H9 (cell line): ENCODE results near the gene RETN. TPM values are rescaled to one million over a fixed set of nuclear protein-coding genes. Genes with fewer than 3 reads are reported as not detected.

Source experiments
- DNase-seq: peaks from one replicate; pipeline ENCODE4 v3.0.0-alpha.2; 2017
- H2AFZ ChIP-seq: one replicate; pipeline ENCODE4 v1.6.1; 2013; ENCODE audit warnings: mild to moderate bottlenecking, low read length, control low read depth, moderate library complexity
- H2AK5ac ChIP-seq: 2 replicates; pipeline ENCODE4 v1.6.1; 2013; ENCODE audit warnings: low read length, control low read depth, mixed read lengths; ENCODE audit not compliant: insufficient read length
- H2BK120ac ChIP-seq: one replicate; pipeline ENCODE4 v1.6.1; 2013; ENCODE audit warnings: low read depth, mild to moderate bottlenecking, low read length, control low read depth, inconsistent platforms; ENCODE audit not compliant: poor library complexity, severe bottlenecking
- H2BK12ac ChIP-seq: 2 replicates; pipeline ENCODE4 v1.6.1; 2013; ENCODE audit warnings: low read length, control low read depth, mixed read lengths, low read depth; ENCODE audit not compliant: insufficient read length
- H2BK15ac ChIP-seq: 2 replicates; pipeline ENCODE4 v1.6.1; 2013; ENCODE audit warnings: low read depth, low read length, control low read depth
- H2BK20ac ChIP-seq: one replicate; pipeline ENCODE4 v1.6.1; 2013; ENCODE audit warnings: low read depth, mild to moderate bottlenecking, low read length, control low read depth, inconsistent platforms; ENCODE audit not compliant: poor library complexity, severe bottlenecking
- H2BK5ac ChIP-seq: 2 replicates; pipeline ENCODE4 v1.6.1; 2013; ENCODE audit warnings: low read length, control low read depth, mixed read lengths; ENCODE audit not compliant: insufficient read length
- H3K14ac ChIP-seq: 2 replicates; pipeline ENCODE4 v1.6.1; 2013; ENCODE audit warnings: low read length, control low read depth; ENCODE audit not compliant: insufficient read depth
- H3K18ac ChIP-seq: 2 replicates; pipeline ENCODE4 v1.6.1; 2013; ENCODE audit warnings: low read depth, mild to moderate bottlenecking, mixed read lengths, low read length, control low read depth; ENCODE audit not compliant: insufficient read length
- H3K23ac ChIP-seq: 2 replicates; pipeline ENCODE4 v1.6.1; 2013; ENCODE audit warnings: low read length, control low read depth, mixed read lengths, low read depth; ENCODE audit not compliant: insufficient read length
- H3K23me2 ChIP-seq: 2 replicates; pipeline ENCODE4 v1.6.1; 2013; ENCODE audit warnings: low read depth, mild to moderate bottlenecking, mixed read lengths, low read length, control low read depth; ENCODE audit not compliant: insufficient read length, poor library complexity, severe bottlenecking
- H3K27ac ChIP-seq: 2 replicates; pipeline ENCODE4 v1.5.1; 2013; ENCODE audit warnings: low read length, control low read depth, mixed read lengths, low read depth; ENCODE audit not compliant: insufficient read length
- H3K27me3 ChIP-seq: 2 replicates; pipeline ENCODE4 v1.6.1; 2013; ENCODE audit warnings: low read length, control low read depth, inconsistent platforms; ENCODE audit not compliant: insufficient read depth
- H3K4ac ChIP-seq: 2 replicates; pipeline ENCODE4 v1.6.1; 2013; ENCODE audit warnings: low read depth, mild to moderate bottlenecking, control low read depth, inconsistent platforms, low read length, moderate library complexity
- H3K4me1 ChIP-seq: 2 replicates; pipeline ENCODE4 v1.6.1; 2013; ENCODE audit warnings: low read length, control low read depth, inconsistent platforms; ENCODE audit not compliant: insufficient read depth
- H3K4me2 ChIP-seq: 2 replicates; pipeline ENCODE4 v1.6.1; 2013; ENCODE audit warnings: low read length, control low read depth, mixed read lengths; ENCODE audit not compliant: insufficient read length, insufficient read depth
- H3K56ac ChIP-seq: 2 replicates; pipeline ENCODE4 v1.6.1; 2013; ENCODE audit warnings: low read depth, mild to moderate bottlenecking, mixed read lengths, low read length, control low read depth; ENCODE audit not compliant: insufficient read length
- H3K79me1 ChIP-seq: 2 replicates; pipeline ENCODE4 v1.6.1; 2013; ENCODE audit warnings: low read depth, mild to moderate bottlenecking, moderate library complexity, low read length, control low read depth, inconsistent platforms; ENCODE audit not compliant: insufficient read depth, poor library complexity, severe bottlenecking
- H3K79me2 ChIP-seq: 2 replicates; pipeline ENCODE4 v1.6.1; 2013; ENCODE audit warnings: low read length, control low read depth, inconsistent platforms; ENCODE audit not compliant: insufficient read depth
- H3K9ac ChIP-seq: 2 replicates; pipeline ENCODE4 v1.6.1; 2013; ENCODE audit warnings: low read length, control low read depth, mixed read lengths; ENCODE audit not compliant: insufficient read length; ENCODE audit errors: extremely low read depth
- H3K9me3 ChIP-seq: one replicate; pipeline ENCODE4 v1.6.1; 2013; ENCODE audit warnings: low read depth, low read length, inconsistent platforms; ENCODE audit not compliant: control insufficient read depth
- H3T11ph ChIP-seq: one replicate; pipeline ENCODE4 v1.6.1; 2013; ENCODE audit warnings: mild to moderate bottlenecking, low read length, control low read depth, inconsistent platforms
- H4K20me1 ChIP-seq: one replicate; pipeline ENCODE4 v1.6.1; 2013; ENCODE audit not compliant: control insufficient read depth, insufficient read length, insufficient read depth
- H4K5ac ChIP-seq: 2 replicates; pipeline ENCODE4 v1.6.1; 2013; ENCODE audit warnings: low read depth, mild to moderate bottlenecking, mixed read lengths, low read length, control low read depth; ENCODE audit not compliant: insufficient read length
- H4K8ac ChIP-seq: replicated peaks from 2 replicates; pipeline ENCODE4 v1.6.1; 2013; ENCODE audit warnings: low read length, control low read depth, mixed read lengths, low read depth; ENCODE audit not compliant: insufficient read length
- H4K91ac ChIP-seq: 2 replicates; pipeline ENCODE4 v1.6.1; 2013; ENCODE audit warnings: low read depth, mild to moderate bottlenecking, moderate library complexity, mixed read lengths, low read length, control low read depth; ENCODE audit not compliant: insufficient read length
- H3K27ac Mint-ChIP-seq, 3 experiments: 2 replicates in 2 of 3; 3 replicates in 1 of 3; pipeline ENCODE4 v1.8.0; 2020 to 2021; ENCODE audit warnings: mixed read lengths in 3 of 3, mild to moderate bottlenecking in 1 of 3, moderate library complexity in 1 of 3
- H3K27me3 Mint-ChIP-seq: 2 replicates; pipeline ENCODE4 v1.8.0; 2021; ENCODE audit warnings: low read depth, mild to moderate bottlenecking, moderate library complexity, mixed read lengths
- H3K36me3 Mint-ChIP-seq, 3 experiments: 2 replicates in 2 of 3; 3 replicates in 1 of 3; pipeline ENCODE4 v1.8.0; 2020 to 2021; ENCODE audit warnings: low read depth in 3 of 3, mixed read lengths in 3 of 3; ENCODE audit not compliant: insufficient read depth in 1 of 3
- H3K4me1 Mint-ChIP-seq, 2 experiments: 2 replicates each; pipeline ENCODE4 v1.8.0; 2020; ENCODE audit warnings: mixed read lengths in 2 of 2
- H3K4me3 Mint-ChIP-seq, 2 experiments: 2 replicates in 1 of 2; 3 replicates in 1 of 2; pipeline ENCODE4 v1.8.0; 2020 to 2021; ENCODE audit warnings: mild to moderate bottlenecking in 2 of 2, mixed read lengths in 2 of 2, moderate library complexity in 1 of 2
- H3K9me3 Mint-ChIP-seq, 2 experiments: 2 replicates in 1 of 2; 3 replicates in 1 of 2; pipeline ENCODE4 v1.8.0; 2020; ENCODE audit warnings: mild to moderate bottlenecking in 2 of 2, mixed read lengths in 2 of 2, moderate library complexity in 1 of 2
- WGBS: extraction: QIAGEN DNeasy Blood & Tissue Kit; methylation state at CpG from one replicate; pipeline ENCODE4 v1.1.7; 2013; ENCODE audit warnings: missing lambda C conversion rate, low lambda C conversion rate, mixed read lengths; ENCODE audit not compliant: insufficient read length; ENCODE audit errors: extremely low coverage; 5-methylcytosine and 5-hydroxymethylcytosine counted together
- total RNA-seq: library from RNA; stranded (reverse); gene quantifications from 2 replicates; pipeline ENCODE4 v1.2.1, GENCODE V29; 2021
- TF ChIP-seq, protein P1 (sequence below): fragments of 200-600 bp; sonication (generic); conservative IDR thresholded peaks from 3 replicates; pipeline ENCODE4 v1.8.0; 2021; ENCODE audit warnings: antibody characterized with exemption, mild to moderate bottlenecking

RETN gene
- total RNA-seq, 1 experiment from 2014 or later = not detected

GRCh38 chr19:7625763-7626372 is 43.0 kb upstream of the RETN start:
- DNase-seq = no peak
- Histone ChIP-seq H3K9ac (no peak overlapping the region), H2AK5ac (no peak overlapping the region), H3K9me3 (no peaks in the 10 kb centered on the region), H2BK20ac (no peak overlapping the region), H3K27me3 (peaks cover 2% of the 10 kb centered on the region; the same call in 1 of the 2 replicates), H3K18ac (no peak overlapping the region), H3K4me2 (no peak overlapping the region), H4K91ac (no peak overlapping the region), H3K23ac (no peak overlapping the region), H2BK12ac (no peak overlapping the region), H4K8ac (no peak overlapping the region), H2AFZ (no peak overlapping the region), H3K79me2 (peaks cover 28% of the 10 kb centered on the region; the same call in 1 of the 2 replicates), H4K20me1 (no peaks in the 10 kb centered on the region), H3K79me1 (peaks cover 20% of the 10 kb centered on the region), H3K27ac (no peak overlapping the region), H3K14ac (no peak overlapping the region), H3T11ph (no peak overlapping the region), H2BK5ac (no peak overlapping the region), H3K4me1 (no peaks in the 10 kb centered on the region), H4K5ac (no peak overlapping the region), H3K56ac (no peak overlapping the region), H2BK15ac (no peak overlapping the region), H3K23me2 (peaks cover 14% of the 10 kb centered on the region), H2BK120ac (no peak overlapping the region), H3K4ac (no peak overlapping the region)
- H3K27ac Mint-ChIP-seq = no peak overlapping the region
- TF ChIP-seq, protein P1, sequence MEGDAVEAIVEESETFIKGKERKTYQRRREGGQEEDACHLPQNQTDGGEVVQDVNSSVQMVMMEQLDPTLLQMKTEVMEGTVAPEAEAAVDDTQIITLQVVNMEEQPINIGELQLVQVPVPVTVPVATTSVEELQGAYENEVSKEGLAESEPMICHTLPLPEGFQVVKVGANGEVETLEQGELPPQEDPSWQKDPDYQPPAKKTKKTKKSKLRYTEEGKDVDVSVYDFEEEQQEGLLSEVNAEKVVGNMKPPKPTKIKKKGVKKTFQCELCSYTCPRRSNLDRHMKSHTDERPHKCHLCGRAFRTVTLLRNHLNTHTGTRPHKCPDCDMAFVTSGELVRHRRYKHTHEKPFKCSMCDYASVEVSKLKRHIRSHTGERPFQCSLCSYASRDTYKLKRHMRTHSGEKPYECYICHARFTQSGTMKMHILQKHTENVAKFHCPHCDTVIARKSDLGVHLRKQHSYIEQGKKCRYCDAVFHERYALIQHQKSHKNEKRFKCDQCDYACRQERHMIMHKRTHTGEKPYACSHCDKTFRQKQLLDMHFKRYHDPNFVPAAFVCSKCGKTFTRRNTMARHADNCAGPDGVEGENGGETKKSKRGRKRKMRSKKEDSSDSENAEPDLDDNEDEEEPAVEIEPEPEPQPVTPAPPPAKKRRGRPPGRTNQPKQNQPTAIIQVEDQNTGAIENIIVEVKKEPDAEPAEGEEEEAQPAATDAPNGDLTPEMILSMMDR = no peak
- WGBS = no CpG with 5 or more reads among the region's 34 CpGs
- no peaks in the 10 kb centered on the region; the same call in 1 of the 2 replicates for H3K27me3 Mint-ChIP-seq
- H3K4me3 Mint-ChIP-seq = no peak overlapping the region
- H3K9me3 Mint-ChIP-seq = no peaks in the 10 kb centered on the region; a peak in 2 of 5 replicates
- peaks cover 15 to 26% of the 10 kb centered on the region in 2 experiments for H3K4me1 Mint-ChIP-seq
- H3K36me3 Mint-ChIP-seq = peaks cover 22 to 44% (median 37%) of the 10 kb centered on the region in 3 experiments; a peak in 6 of 7 replicates
